GM23248 (cell line): ENCODE measurements around the gene QRICH1. TPM values are rescaled to one million over a fixed set of nuclear protein-coding genes. Genes with fewer than 3 reads are reported as not detected.

Experiments used
- DNase-seq: peaks from one replicate; pipeline ENCODE4 v3.0.0-alpha.2; 2015
- H2AFZ ChIP-seq: fragments of 200-600 bp; sonication (generic); 2 replicates; pipeline ENCODE4 v1.6.1; 2016; ENCODE audit warnings: antibody characterized with exemption
- H3F3A ChIP-seq: fragments of 200-600 bp; sonication (generic); 2 replicates; pipeline ENCODE4 v1.6.1; 2016; ENCODE audit warnings: mild to moderate bottlenecking, antibody characterized with exemption, mixed run types; ENCODE audit not compliant: insufficient read depth
- H3K27ac ChIP-seq: fragments of 200-600 bp; sonication (generic); 2 replicates; pipeline ENCODE4 v1.5.1; 2016; ENCODE audit warnings: mild to moderate bottlenecking
- H3K27me3 ChIP-seq: fragments of 200-600 bp; sonication (generic); replicated peaks from 2 replicates; pipeline ENCODE4 v1.6.1; 2016; ENCODE audit warnings: mild to moderate bottlenecking; ENCODE audit not compliant: insufficient read depth
- H3K36me3 ChIP-seq: fragments of 200-600 bp; sonication (generic); 2 replicates; pipeline ENCODE4 v1.6.1; 2016; ENCODE audit warnings: low read depth, mild to moderate bottlenecking
- H3K4me1 ChIP-seq: fragments of 200-600 bp; sonication (generic); 2 replicates; pipeline ENCODE4 v1.6.1; 2016; ENCODE audit warnings: mild to moderate bottlenecking; ENCODE audit not compliant: insufficient read depth
- H3K4me2 ChIP-seq: fragments of 200-600 bp; sonication (generic); one replicate; pipeline ENCODE4 v1.6.1; 2016; ENCODE audit warnings: mild to moderate bottlenecking; ENCODE audit not compliant: unreplicated experiment
- H3K4me3 ChIP-seq: fragments of 200-600 bp; sonication (generic); 2 replicates; pipeline ENCODE4 v1.5.1; 2016; ENCODE audit warnings: mild to moderate bottlenecking
- H3K79me2 ChIP-seq: fragments of 200-600 bp; sonication (generic); 2 replicates; pipeline ENCODE4 v1.6.1; 2016; ENCODE audit warnings: mild to moderate bottlenecking; ENCODE audit not compliant: insufficient read depth
- H3K9ac ChIP-seq: fragments of 200-600 bp; sonication (generic); 2 replicates; pipeline ENCODE4 v1.6.1; 2016; ENCODE audit warnings: mild to moderate bottlenecking
- H3K9me2 ChIP-seq: fragments of 200-600 bp; sonication (generic); 2 replicates; pipeline ENCODE4 v1.6.1; 2016; ENCODE audit warnings: mixed run types, mild to moderate bottlenecking, moderate library complexity; ENCODE audit not compliant: insufficient read depth
- H3K9me3 ChIP-seq: fragments of 200-600 bp; sonication (generic); one replicate; pipeline ENCODE4 v1.6.1; 2017; ENCODE audit warnings: low read depth
- H4K20me1 ChIP-seq: fragments of 200-600 bp; sonication (generic); 2 replicates; pipeline ENCODE4 v1.6.0; 2016; ENCODE audit not compliant: insufficient read depth
- EZH2 ChIP-seq: fragments of 200-600 bp; sonication (generic); IDR thresholded peaks from 2 replicates; pipeline ENCODE4 v1.6.1; 2018; ENCODE audit warnings: antibody characterized with exemption, mild to moderate bottlenecking; ENCODE audit not compliant: insufficient read depth, poor library complexity, severe bottlenecking
- EZH2phosphoT487 ChIP-seq: fragments of 200-600 bp; sonication (generic); IDR thresholded peaks from 2 replicates; pipeline ENCODE4 v1.6.1; 2018; ENCODE audit warnings: antibody characterized with exemption, moderate library complexity, mild to moderate bottlenecking, low read depth; ENCODE audit not compliant: insufficient read depth
- WGBS, 2 experiments: methylation state at CpG; one replicate each; pipeline ENCODE4 v1.1.6; 2015 to 2017; ENCODE audit warnings: low lambda C conversion rate in 2 of 2, low coverage in 1 of 2; ENCODE audit errors: missing lambda C conversion rate in 2 of 2; 5-methylcytosine and 5-hydroxymethylcytosine counted together
- in situ Hi-C: fragments of 300-500 bp; cut with MboI; formaldehyde crosslinking; loops from 2 replicates; pipeline ENCODE4 v1.15.0; 2020
- polyA plus RNA-seq: library from polyadenylated mRNA; unstranded; fragments of >200 nt; fragmentation: Nextera tagmentation; extraction: Ambion mirVana; gene quantifications from 2 replicates; pipeline ENCODE4 v1.2.1, GENCODE V29; 2016
- total RNA-seq: library from RNA; depleted of rRNA; stranded (reverse); fragments of >200 nt; shearing (Covaris generic); gene quantifications from 2 replicates; pipeline ENCODE4 v1.2.3, GENCODE V29; 2014

QRICH1 gene
- total and polyA plus RNA-seq, 2 experiments from 2014 or later, result 29.0 to 107 TPM

- Histone ChIP-seq H2AFZ (no peak overlapping the region), H3K4me2 (no peak overlapping the region), H3K4me3 (no peak overlapping the region), H3K27me3 (no peaks in the 10 kb centered on the region), H3K27ac (no peak overlapping the region), H4K20me1 (no peaks in the 10 kb centered on the region), H3K36me3 (peaks cover 32% of the 10 kb centered on the region; the same call in 1 of the 2 replicates), H3F3A (peaks cover 14% of the 10 kb centered on the region), H3K9ac (no peak overlapping the region), H3K79me2 (peaks cover 23% of the 10 kb centered on the region), H3K9me2 (no peaks in the 10 kb centered on the region), H3K4me1 (peaks cover 5% of the 10 kb centered on the region), H3K9me3 (no peaks in the 10 kb centered on the region)
- in situ Hi-C loops, result no loop called here
- TF ChIP-seq EZH2phosphoT487 (no peak), EZH2 (no peak)
- WGBS, 2 experiments, result 60 to 63% methylated on average over 5 of the region's 5 CpGs
- DNase-seq, result peak; percentile 12
Observed at GRCh38 chr3:49098429-49098828, 4.6 kb upstream of the QRICH1 start.

- Histone ChIP-seq H3K79me2 (peaks cover 51% of the 10 kb centered on the region), H3K9me3 (no peaks in the 10 kb centered on the region), H3F3A (peaks cover 34% of the 10 kb centered on the region), H3K4me1 (peaks cover 23% of the 10 kb centered on the region), H2AFZ (peak overlapping the region; percentile 57), H3K9me2 (no peaks in the 10 kb centered on the region), H3K27me3 (no peaks in the 10 kb centered on the region), H3K36me3 (peaks cover 5% of the 10 kb centered on the region; the same call in 1 of the 2 replicates), H3K4me3 (peak overlapping the region; percentile 91), H4K20me1 (peaks cover 6% of the 10 kb centered on the region; the same call in 1 of the 2 replicates), H3K9ac (peak overlapping the region; percentile 98), H3K27ac (peak overlapping the region; percentile 98), H3K4me2 (peak overlapping the region; percentile 80)
- in situ Hi-C loops, result no loop called here
- 1 to 2% methylated on average over 61 to 85 of the region's 86 CpGs for WGBS, 2 experiments
- TF ChIP-seq EZH2 (no peak), EZH2phosphoT487 (no peak)
- peak; percentile 92 for DNase-seq
Observed at GRCh38 chr3:49092938-49093852, 676 bp downstream of the QRICH1 start.

- Histone ChIP-seq H3K27ac (no peak overlapping the region), H2AFZ (no peak overlapping the region), H3F3A (no peaks in the 10 kb centered on the region), H3K4me3 (no peak overlapping the region), H4K20me1 (no peaks in the 10 kb centered on the region), H3K27me3 (no peaks in the 10 kb centered on the region), H3K4me2 (no peak overlapping the region), H3K9me3 (no peaks in the 10 kb centered on the region), H3K9ac (no peak overlapping the region), H3K36me3 (peaks cover 9% of the 10 kb centered on the region; the same call in 1 of the 2 replicates), H3K79me2 (peaks cover 100% of the 10 kb centered on the region), H3K4me1 (no peaks in the 10 kb centered on the region), H3K9me2 (no peaks in the 10 kb centered on the region)
- TF ChIP-seq EZH2phosphoT487 (no peak), EZH2 (no peak)
- WGBS, 2 experiments, result 87 to 94% methylated on average over 8 of the region's 8 CpGs
- DNase-seq, result no peak
- in situ Hi-C loops, result no loop called here
Observed at GRCh38 chr3:49081429-49081828, 12.4 kb downstream of the QRICH1 start.

GRCh38 chr3:49079270-49079669 is 14.6 kb downstream of the QRICH1 start:
- Histone ChIP-seq H4K20me1 (no peaks in the 10 kb centered on the region), H3K4me1 (no peaks in the 10 kb centered on the region)
- in situ Hi-C loops, result no loop called here

More at GRCh38 chr3:49079270-49079669, 14.6 kb downstream of the QRICH1 start:
- H3K36me3 ChIP-seq, result peaks cover 25% of the 10 kb centered on the region
- DNase-seq, result no peak
- H3K4me3 ChIP-seq, result no peak overlapping the region
- TF ChIP-seq EZH2, result no peak
- TF ChIP-seq EZH2phosphoT487, result no peak
- WGBS, 2 experiments, result 97 to 98% methylated on average over 2 of the region's 2 CpGs
- no peaks in the 10 kb centered on the region for H3K9me2 ChIP-seq
- no peak overlapping the region for H3K27ac ChIP-seq
- no peaks in the 10 kb centered on the region for H3F3A ChIP-seq
- H2AFZ ChIP-seq, result no peak overlapping the region
- peaks cover 100% of the 10 kb centered on the region for H3K79me2 ChIP-seq
- H3K9me3 ChIP-seq, result no peaks in the 10 kb centered on the region
- no peaks in the 10 kb centered on the region for H3K27me3 ChIP-seq
- no peak overlapping the region for H3K4me2 ChIP-seq
- H3K9ac ChIP-seq, result no peak overlapping the region
